ENCODE data around the gene RMDN2.
"Not testable (repeated sequence)": the region's sequence is repeated elsewhere in the genome, so short reads cannot be mapped to it uniquely, and the experiment has no call there.

The RMDN2 gene

DNA sequence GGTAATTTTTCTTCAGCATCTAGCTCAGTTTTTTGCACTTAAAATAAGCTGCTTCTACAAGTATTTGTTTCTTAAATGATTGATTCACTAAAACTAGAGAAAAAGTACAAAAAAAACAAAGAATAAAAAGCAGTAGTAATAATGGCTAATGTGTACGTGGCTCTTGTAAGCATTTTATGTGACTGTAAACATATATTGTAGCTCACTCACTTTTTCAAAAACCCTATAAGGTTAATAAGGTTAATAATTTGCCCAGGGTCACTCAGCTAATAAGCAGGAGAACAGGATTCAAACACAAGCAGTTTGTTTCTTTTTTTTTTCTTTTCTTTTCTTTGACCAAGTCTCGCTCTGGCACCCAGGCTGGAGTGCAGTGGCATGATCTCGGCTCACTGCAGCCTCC lies 67.5 kb downstream of the RMDN2 start:
- DNase-seq (ENCODE audit: low read depth in 1 of 2, low spot score in 1 of 2) = no peak
- in situ Hi-C loops (cut with HindIII; ENCODE audit: low pct_unique_long_range_greater_than_20kb, low sequenced_read_pairs) = no loop called here
- TF ChIP-seq JUND (IDR thresholded peaks at IDR 0.05; ENCODE audit: low read depth) = no peak

GRCh38 chr2:37993143-37993542 lies 68.1 kb downstream of the RMDN2 start:
- no peak for TF ChIP-seq JUND (IDR thresholded peaks at IDR 0.05; ENCODE audit: low read depth)
- peak in 1 of 2 experiments; percentile 43 for DNase-seq (ENCODE audit: low read depth in 1 of 2, low spot score in 1 of 2)
- in situ Hi-C loops (cut with HindIII; ENCODE audit: low pct_unique_long_range_greater_than_20kb, low sequenced_read_pairs) = no loop called here

DNA sequence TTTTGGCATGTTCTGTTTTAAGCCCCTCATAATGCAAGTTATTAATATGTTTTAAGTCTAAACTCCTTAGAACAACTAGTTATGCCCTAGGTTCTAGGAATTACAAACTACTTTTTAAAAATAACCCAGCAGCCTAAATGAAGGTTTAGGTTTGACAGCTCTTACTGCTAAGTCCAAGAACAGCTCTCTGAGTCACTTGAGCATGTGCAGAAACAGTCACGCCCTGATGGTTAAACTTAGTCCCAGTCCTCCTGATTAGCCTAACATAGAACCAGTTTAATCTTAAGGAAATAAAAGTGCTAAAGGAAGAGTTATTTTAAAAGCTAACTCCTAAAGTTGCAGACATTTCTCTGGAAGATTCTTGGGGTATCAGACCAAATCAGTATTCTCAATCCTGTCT lies 72.5 kb downstream of the RMDN2 start:
- in situ Hi-C loops (cut with HindIII; ENCODE audit: low pct_unique_long_range_greater_than_20kb, low sequenced_read_pairs) = no loop called here
- DNase-seq (ENCODE audit: low read depth in 1 of 2, low spot score in 1 of 2) = no peak
- TF ChIP-seq JUND (IDR thresholded peaks at IDR 0.05; ENCODE audit: low read depth) = no peak

DNA sequence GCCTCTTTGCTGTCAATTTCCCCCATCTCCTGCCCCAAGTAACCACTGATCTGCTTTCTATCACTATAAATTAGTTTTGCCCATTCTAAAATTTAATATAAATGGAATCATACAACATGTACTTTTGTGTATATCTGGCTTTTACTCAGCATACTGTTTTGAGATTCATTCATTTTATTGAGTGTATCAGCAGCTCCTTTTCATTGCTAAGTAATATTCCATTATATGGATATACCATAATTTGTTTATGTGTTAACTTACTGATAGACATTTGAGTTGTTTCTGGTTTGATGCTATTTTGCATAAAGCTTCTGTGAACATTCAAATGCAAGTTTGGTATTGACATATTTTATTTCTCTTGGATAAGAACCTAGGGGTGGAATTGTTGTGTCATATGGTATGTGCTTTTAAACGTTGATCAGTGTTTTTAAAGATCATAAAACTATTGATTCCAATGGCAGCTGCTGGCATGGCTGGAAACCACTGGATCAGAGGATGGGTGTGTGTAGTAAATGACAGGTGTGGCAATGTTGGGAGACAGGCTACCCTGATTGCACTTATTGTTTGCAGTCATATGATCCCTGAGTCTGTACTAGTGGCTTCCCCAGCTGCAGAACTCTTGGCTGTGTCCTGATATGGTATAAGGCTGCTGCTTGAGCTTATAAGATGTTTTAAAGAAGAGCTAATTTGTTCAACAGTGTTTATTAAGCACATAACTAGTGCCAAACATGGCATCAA lies 75.6 kb downstream of the RMDN2 start:
- in situ Hi-C loops (cut with HindIII; ENCODE audit: low pct_unique_long_range_greater_than_20kb, low sequenced_read_pairs) = no loop called here
- no peak for DNase-seq (ENCODE audit: low read depth in 1 of 2, low spot score in 1 of 2)
- no peak for TF ChIP-seq JUND (IDR thresholded peaks at IDR 0.05; ENCODE audit: low read depth)

GRCh38 chr2:38010187-38010586 lies 85.1 kb downstream of the RMDN2 start:
- DNase-seq (ENCODE audit: low read depth in 1 of 2, low spot score in 1 of 2); in situ Hi-C loops (cut with HindIII; ENCODE audit: low pct_unique_long_range_greater_than_20kb, low sequenced_read_pairs): not testable (repeated sequence)

DNA sequence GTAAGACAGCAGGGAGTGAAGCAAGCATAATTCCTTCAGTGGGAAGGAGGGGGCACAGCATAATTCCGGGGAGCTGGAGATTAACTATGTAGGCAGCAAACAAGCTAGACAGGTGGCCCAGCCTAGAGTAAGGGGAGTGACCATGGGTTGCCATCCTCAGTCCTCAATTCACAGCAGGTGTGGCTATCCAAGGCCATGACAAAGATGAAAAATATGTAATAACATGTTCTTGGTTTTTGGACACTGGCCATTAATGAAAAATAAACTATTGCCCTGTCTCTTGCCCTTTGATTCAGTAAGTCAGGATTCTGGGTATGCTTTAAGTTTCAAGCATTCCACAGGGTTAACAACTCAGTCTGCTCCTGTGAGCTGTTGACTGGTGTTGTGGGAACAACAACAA lies 85.9 kb downstream of the RMDN2 start:
- in situ Hi-C loops (cut with HindIII; ENCODE audit: low pct_unique_long_range_greater_than_20kb, low sequenced_read_pairs) = no loop called here
- no peak for TF ChIP-seq JUND (IDR thresholded peaks at IDR 0.05; ENCODE audit: low read depth)
- no peak for DNase-seq (ENCODE audit: low read depth in 1 of 2, low spot score in 1 of 2)

- DNase-seq (ENCODE audit: low read depth in 1 of 2, low spot score in 1 of 2) = no peak
- in situ Hi-C loops (cut with HindIII; ENCODE audit: low pct_unique_long_range_greater_than_20kb, low sequenced_read_pairs) = no loop called here
- no peak for TF ChIP-seq JUND (IDR thresholded peaks at IDR 0.05; ENCODE audit: low read depth)
These were observed 88.2 kb downstream of the RMDN2 start for GRCh38 chr2:38013158-38013752.

DNA sequence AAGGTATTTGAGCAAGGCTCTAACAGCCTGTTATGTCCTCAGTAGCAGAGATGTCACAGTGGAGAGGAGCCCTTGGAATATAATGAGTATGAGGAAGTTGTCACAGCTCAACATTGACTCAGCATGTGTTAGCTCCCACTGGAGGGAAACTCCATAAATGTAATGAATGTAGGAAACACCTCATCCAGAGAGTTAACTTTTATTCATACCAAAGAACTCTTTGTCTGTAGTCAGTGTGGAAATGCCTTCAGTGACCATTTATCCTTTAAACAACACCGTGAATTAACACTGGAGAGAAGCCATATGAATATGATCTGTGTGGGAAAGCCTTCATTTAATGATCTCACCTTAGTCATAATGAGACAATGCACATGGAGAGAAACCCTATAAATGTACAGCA lies 91.1 kb downstream of the RMDN2 start:
- in situ Hi-C loops (cut with HindIII; ENCODE audit: low pct_unique_long_range_greater_than_20kb, low sequenced_read_pairs) = no loop called here
- TF ChIP-seq JUND (IDR thresholded peaks at IDR 0.05; ENCODE audit: low read depth) = no peak
- no peak for DNase-seq (ENCODE audit: low read depth in 1 of 2, low spot score in 1 of 2)

DNA sequence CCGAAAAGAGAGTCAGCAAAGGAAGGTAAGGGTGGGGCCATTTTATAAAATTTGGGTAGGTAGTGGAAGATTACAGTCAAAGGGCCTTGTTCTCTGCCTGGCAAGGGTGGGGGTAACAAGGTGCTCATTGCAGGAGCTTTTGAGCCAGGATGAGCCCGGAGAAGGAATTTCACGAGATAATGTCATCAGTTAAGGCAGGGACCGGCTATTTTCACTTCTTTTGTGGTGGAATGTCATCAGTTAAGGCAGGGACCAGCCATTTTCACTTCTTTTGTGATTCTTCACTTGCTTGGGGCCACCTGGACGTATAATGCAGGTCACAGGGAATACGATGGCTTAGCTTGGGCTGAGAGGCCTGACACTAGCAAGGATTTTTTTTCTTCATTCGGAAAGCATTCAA lies 92.7 kb downstream of the RMDN2 start:
- DNase-seq (ENCODE audit: low read depth in 1 of 2, low spot score in 1 of 2) = no peak
- no peak for TF ChIP-seq JUND (IDR thresholded peaks at IDR 0.05; ENCODE audit: low read depth)
- in situ Hi-C loops (cut with HindIII; ENCODE audit: low pct_unique_long_range_greater_than_20kb, low sequenced_read_pairs) = no loop called here

DNA sequence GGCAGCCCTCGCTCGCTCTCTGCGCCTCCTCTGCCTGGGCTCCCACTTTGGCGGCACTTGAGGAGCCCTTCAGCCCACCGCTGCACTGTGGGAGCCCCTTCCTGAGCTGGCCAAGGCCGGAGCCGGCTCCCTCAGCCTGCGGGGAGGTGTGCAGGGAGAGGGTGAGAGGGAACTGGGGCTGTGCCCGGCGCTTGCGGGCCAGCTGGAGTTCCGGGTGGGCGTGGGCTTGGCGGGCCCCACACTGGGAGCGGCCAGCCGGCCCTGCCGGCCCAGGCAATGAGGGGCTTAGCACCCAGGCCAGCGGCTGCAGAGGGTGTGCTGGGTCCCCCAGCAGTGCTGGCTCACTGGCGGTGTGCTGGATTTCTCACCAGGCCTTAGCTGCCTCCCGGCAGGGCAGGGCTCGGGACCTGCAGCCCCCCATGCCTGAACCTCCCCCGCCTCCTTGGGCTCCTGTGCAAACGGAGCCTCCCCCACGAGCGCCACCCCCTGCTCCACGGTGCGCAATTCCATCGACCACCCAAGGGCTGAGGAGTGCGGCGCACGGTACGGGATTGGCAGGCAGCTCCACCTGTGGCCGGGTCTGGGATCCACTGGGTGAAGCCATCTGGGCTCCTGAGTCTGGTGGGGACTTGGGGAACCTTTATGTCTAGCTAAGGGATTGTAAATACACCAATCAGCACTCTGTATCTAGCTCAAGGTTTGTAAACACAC lies 95.4 kb downstream of the RMDN2 start:
- DNase-seq (ENCODE audit: low read depth in 1 of 2, low spot score in 1 of 2); in situ Hi-C loops (cut with HindIII; ENCODE audit: low pct_unique_long_range_greater_than_20kb, low sequenced_read_pairs): not testable (repeated sequence)

GRCh38 chr2:38021589-38021988 lies 96.5 kb downstream of the RMDN2 start:
- in situ Hi-C loops (cut with HindIII; ENCODE audit: low pct_unique_long_range_greater_than_20kb, low sequenced_read_pairs) = no loop called here
- DNase-seq (ENCODE audit: low read depth in 1 of 2, low spot score in 1 of 2) = no peak
- no peak for TF ChIP-seq JUND (IDR thresholded peaks at IDR 0.05; ENCODE audit: low read depth)

- in situ Hi-C loops (cut with HindIII; ENCODE audit: low pct_unique_long_range_greater_than_20kb, low sequenced_read_pairs) = no loop called here
- TF ChIP-seq JUND (IDR thresholded peaks at IDR 0.05; ENCODE audit: low read depth) = no peak
- DNase-seq (ENCODE audit: low read depth in 1 of 2, low spot score in 1 of 2) = no peak
These were observed 101.8 kb downstream of the RMDN2 start for GRCh38 chr2:38026846-38027245.

- in situ Hi-C loops (cut with HindIII; ENCODE audit: low pct_unique_long_range_greater_than_20kb, low sequenced_read_pairs) = no loop called here
- DNase-seq (ENCODE audit: low read depth in 1 of 2, low spot score in 1 of 2) = no peak
- TF ChIP-seq JUND (IDR thresholded peaks at IDR 0.05; ENCODE audit: low read depth) = no peak
These were observed 103.7 kb downstream of the RMDN2 start for GRCh38 chr2:38028829-38029228.

Measured in T47D (cell line).